ENCODE results near the gene CHGA.

Gene CHGA

DNA sequence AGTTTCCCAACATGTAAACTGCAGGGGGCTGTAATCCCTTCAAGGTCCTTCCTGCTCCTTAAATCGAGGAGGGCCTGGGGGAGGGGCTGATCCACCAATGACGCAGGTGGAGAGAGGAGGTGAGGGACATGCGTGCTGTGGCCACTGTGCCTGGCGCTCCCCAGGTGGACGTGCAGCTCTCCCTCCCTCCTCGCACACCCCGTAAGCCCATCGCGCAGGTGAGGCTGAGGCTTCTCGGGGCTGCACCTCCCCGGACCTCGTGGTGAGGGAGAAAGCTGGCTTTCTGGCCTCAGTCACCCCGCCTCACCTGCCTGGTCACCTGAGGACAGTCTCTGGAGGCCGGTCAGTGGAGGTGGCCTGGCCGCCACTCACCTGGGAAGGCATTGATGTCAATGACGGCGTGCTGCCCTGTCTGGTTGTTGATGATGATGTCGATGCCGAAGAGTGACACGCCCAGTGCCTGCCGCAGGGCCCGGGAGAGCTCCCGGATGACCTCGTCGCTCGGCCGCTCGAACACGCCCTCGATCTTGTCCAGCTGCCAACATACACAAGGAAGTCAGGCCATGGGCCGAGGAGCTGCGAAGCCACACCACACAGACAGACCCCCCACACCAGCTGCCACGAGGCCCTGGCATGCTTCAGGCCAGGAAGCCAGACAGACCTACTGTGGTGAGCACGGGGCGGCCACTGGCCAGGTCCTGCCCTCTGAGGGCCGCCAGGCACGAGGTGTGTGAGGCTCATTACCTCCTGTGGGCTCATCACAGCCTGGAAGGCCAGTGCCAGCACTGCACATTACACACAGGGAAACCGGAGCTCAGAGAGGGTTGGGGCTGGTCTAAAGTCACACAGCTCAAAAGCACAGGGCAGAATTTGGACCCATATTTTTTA, 23.3 kb downstream of the CHGA start:
- TF ChIP-seq, protein P1, sequence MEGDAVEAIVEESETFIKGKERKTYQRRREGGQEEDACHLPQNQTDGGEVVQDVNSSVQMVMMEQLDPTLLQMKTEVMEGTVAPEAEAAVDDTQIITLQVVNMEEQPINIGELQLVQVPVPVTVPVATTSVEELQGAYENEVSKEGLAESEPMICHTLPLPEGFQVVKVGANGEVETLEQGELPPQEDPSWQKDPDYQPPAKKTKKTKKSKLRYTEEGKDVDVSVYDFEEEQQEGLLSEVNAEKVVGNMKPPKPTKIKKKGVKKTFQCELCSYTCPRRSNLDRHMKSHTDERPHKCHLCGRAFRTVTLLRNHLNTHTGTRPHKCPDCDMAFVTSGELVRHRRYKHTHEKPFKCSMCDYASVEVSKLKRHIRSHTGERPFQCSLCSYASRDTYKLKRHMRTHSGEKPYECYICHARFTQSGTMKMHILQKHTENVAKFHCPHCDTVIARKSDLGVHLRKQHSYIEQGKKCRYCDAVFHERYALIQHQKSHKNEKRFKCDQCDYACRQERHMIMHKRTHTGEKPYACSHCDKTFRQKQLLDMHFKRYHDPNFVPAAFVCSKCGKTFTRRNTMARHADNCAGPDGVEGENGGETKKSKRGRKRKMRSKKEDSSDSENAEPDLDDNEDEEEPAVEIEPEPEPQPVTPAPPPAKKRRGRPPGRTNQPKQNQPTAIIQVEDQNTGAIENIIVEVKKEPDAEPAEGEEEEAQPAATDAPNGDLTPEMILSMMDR (IDR thresholded peaks at IDR 0.05; ENCODE audit: control insufficient read depth, insufficient read depth, low read depth, low read length, missing control alignments), result no peak
- H3K4me3 ChIP-seq (ENCODE audit: control insufficient read depth, low read depth, low read length), result no peak overlapping the region
- DNase-seq (ENCODE audit: low read depth), result no peak

DNA sequence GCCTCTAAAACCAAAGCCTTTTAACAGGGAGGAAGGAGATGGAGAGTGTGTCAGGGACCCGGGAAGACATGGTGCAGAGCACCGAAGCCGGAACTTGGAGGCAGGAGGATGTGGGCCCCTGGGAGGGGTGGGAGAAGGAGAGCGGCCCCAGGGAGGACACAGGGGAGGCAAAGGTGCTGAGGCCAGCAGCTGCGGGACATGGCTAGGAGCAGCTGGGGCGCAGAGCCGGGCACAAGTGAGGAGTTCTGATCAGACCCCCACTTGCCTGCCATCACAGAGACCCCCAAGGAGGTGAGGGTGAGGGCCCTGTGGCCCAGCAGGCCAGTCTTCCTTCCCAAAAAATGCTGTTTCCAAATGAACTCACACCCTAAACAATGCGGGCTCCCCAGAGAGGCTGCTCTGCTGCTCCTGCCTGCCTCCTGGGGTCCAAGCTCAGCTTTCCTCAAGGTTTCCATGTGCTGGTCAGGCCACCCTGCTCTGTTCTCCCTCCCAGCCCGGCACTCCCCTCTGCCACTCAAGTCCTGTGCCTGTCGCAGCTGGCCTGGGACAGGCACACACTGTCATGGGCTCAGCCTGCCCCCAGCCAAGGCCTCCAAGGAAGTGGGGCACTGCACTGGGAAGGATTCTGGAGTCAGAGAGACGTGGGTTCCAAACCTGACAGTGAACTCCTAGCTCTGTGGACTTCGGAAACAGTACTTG, 24.0 kb downstream of the CHGA start:
- TF ChIP-seq, protein P1 (IDR thresholded peaks at IDR 0.05; ENCODE audit: control insufficient read depth, insufficient read depth, low read depth, low read length, missing control alignments), result no peak
- no peak for DNase-seq (ENCODE audit: low read depth)
- H3K4me3 ChIP-seq (ENCODE audit: control insufficient read depth, low read depth, low read length), result no peak overlapping the region

DNA sequence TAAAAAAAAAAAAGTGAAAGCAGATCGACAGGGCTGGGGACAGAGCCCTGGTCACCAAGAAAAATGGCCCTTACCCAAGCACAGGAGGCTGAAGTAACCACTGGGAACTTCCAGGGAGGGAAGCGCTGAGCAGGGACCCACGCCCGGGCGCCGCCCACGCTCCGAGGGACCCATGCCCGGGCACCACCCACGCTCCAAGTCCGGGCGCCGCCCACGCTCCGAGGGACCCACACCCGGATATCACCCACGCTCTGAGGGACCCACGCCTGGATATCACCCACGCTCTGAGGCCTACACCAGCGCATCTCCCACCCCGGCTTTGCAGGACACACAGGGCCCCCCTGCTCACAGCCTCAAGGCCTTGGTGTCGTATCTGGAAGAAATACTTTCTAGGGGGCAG, 25.7 kb downstream of the CHGA start:
- DNase-seq (ENCODE audit: low read depth), result no peak
- TF ChIP-seq, protein P1 (IDR thresholded peaks at IDR 0.05; ENCODE audit: control insufficient read depth, insufficient read depth, low read depth, low read length, missing control alignments), result no peak
- no peak overlapping the region for H3K4me3 ChIP-seq (ENCODE audit: control insufficient read depth, low read depth, low read length)

DNA sequence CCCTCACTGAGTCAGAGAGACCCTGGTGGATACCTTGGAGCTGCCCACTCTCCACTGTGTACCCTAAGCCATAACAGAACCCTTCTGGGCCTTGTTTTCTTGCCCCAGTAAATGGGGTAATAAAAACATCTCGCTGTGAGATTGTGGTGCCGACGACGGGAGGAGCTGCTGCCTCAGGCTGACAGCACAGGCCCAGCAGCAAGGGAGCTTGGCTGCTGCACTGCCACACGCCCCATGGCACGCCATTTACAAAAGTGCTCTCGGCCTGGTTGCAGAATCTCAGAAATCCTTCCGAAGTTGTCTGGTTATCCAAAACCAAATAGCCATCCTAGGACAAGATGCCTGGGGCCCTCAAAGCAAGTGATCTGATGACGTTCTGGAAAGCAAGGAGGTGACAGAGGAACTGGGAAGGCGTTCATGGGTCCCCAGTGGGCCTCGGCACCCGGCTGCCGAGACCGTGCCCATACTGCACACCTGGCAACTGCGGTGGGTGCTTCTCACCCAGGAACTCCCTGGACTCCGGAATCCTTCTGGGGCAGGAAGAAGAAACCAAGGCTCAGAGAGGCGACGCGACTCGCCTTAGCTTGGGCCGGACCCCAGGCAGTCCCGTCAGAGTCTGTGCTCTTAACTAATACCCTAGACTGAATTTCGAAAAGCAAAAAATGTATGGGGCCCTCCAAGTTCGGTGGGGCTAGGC, 26.7 kb downstream of the CHGA start:
- no peak for DNase-seq (ENCODE audit: low read depth)
- TF ChIP-seq, protein P1 (IDR thresholded peaks at IDR 0.05; ENCODE audit: control insufficient read depth, insufficient read depth, low read depth, low read length, missing control alignments), result no peak
- no peak overlapping the region for H3K4me3 ChIP-seq (ENCODE audit: control insufficient read depth, low read depth, low read length)

DNA sequence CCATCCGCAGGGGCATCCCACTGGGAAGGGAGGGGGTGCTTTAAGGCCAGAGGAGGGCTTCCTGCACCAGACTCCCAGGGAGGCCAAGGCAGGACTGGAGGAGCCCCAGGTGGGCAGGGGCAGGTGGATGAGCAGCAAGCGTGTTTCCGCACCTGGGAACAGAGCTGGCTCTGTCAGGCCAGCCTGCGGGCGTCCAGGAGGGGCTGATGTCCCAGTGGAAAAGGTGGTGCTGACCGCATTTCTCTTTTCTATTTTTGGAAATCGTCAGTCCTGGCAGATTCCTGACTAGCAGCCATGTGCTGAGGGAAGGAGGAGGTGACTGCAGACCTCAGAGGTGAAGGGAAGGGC, 27.2 kb downstream of the CHGA start:
- H3K4me3 ChIP-seq (ENCODE audit: control insufficient read depth, low read depth, low read length), result no peak overlapping the region
- TF ChIP-seq, protein P1 (IDR thresholded peaks at IDR 0.05; ENCODE audit: control insufficient read depth, insufficient read depth, low read depth, low read length, missing control alignments), result no peak
- no peak for DNase-seq (ENCODE audit: low read depth)

DNA sequence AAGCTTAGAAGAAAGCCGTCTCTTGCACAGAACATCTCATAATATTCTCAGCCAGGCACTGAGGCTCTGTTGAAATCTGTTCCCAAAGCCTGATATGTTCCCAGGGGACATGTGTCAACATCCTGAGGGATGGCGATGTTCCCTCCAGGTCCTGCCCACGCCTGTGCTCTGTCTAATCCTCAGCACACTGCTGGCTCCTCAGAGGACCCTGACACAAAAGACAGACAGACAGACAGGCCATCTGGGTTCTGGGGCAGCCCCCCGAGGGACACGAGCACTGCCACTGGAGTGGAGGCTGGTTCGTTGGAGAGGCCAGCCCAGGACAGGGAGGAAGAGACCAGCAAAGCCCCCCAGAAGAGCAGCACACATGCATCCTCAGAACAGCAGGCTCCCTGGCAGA, 27.8 kb downstream of the CHGA start:
- no peak for DNase-seq (ENCODE audit: low read depth)
- TF ChIP-seq, protein P1 (IDR thresholded peaks at IDR 0.05; ENCODE audit: control insufficient read depth, insufficient read depth, low read depth, low read length, missing control alignments), result no peak
- H3K4me3 ChIP-seq (ENCODE audit: control insufficient read depth, low read depth, low read length), result no peak overlapping the region
